Activated CD8-positive, alpha-beta memory T cell treated with anti-CD3 and anti-CD28 coated beads, Interleukin-2, amount 50 U/mL, for 48 hours (primary cell): ENCODE data around the gene CELF2.
A peak's percentile ranks its signal among the peaks of the same experiment; 100 is the strongest.

ENCODE experiments used
- DNase-seq: peaks from one replicate; pipeline ENCODE4 v3.0.0-alpha.2; 2020

The CELF2 gene

DNA sequence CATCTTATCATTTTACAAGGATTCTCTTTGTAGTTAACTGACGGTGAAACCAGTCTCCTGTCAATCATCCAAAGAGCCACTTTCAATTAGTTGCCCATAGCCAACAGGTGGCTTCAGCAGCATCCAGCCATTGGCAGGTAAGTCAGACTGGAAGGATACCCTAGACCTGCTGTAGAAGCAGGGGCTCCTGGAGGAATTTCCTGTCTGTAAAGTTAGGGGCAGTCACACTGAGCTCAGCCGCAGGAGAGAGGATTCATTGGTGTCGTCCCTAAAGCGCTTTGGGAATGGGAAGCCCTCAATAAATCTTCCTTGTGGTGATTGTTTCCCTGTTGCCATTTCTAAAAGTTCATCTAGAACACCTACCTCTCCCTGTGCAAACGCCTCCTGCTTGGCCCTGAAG is 140.4 kb downstream of the CELF2 start:
- DNase-seq, result no peak

DNA sequence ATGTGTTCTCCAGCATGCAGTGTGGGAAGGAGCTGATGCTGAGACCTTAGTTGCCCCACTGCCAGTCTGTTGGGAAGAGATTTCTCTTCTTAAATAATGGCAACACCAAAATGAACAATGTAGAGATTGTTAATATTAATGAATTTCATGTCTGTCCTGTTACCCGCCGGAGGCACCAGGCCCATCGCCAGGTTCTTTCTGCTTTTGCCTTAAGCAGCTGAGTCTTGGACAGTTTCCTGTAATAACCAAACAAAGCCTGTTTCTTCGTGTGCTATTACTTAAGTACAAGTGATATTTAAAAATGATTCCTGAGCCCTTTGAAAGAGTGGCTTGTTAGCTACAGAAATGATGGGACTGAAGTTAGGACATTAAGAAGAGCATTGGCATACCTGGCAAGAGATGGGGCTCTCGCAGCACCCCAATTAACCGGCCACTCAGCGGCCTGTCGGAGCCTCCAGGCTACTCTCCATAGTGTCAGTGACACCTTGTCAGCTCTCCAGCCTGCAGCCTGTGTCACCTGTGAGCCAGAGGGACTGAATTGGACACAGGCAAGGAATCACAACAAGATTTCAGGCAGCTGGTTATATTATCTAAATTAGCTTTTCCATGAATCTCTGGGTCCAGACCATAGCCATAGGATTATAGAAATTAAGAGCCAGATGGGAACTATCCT is 142.0 kb downstream of the CELF2 start:
- DNase-seq, result no peak

DNA sequence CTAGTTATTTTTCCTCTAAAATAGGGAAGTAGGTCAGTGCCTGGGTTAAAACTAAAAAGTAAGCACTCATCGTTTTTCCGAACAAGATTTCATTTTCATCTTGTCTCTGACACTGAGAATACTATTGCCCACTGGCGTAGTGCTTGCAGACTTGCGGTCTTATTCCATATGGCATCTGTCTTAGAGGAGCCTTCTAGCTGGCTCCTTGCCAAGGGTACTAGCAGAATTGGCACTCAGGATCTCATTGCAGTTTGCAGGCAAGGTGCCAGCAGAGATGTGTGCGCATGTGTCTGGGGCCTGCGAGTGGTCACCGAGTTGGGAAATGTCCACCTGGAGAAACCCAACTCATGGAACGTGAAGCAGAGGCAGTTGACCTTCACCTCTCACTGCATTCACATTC is 143.4 kb downstream of the CELF2 start:
- DNase-seq, result no peak

DNA sequence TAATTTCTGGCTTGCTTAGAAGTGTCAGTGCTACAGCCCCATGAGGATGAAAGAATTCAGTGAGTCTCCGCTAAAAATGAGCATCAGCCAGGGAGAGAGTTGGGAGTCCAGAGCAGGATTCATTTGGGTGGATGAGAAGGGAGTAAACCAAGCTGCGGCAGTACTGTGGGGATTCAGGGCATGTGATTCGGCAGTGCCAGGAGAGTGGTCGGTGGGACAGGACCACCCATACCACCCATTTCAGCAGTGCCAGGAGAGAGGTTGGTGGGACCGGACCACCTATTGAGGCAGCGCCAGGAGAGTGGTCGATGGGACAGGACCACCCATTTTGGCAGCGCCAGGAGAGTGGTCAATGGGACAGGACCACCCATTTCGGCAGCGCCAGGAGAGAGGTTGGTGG is 144.2 kb downstream of the CELF2 start:
- no peak for DNase-seq

DNA sequence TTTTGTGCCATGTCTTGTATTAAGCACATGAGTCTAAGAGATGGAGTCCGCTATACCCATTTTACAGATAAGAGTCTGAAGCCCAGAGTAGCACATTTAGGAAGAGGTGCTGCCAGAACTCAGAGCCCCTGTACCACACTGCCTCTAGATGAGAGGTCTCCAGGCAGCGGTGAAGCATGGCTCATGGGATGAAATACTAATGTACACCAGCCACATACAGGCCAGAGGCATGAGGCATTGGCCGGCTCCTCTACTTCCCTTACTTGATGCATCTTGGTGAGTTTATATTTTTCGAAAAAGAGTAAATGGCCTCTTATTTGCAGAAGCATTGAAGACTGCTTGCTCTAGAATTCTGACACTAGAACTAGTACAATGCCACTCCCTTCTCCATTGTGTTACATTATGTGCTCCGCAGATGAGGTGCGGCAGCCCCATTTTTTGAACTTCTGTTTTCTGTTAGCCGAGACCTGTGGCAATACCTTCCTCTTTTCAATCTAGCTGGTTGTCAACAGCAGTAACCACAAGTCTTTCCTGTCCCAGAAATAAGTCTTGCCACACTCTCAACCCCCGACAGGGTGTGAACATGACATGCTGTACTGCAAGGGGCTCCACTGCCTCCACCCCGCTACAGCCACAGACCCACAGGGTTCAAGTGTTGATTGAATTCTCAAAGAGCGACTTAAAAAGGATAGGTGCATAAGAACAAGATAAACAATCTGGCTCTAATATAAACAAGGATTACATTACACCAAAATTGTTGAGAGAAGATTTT is 145.3 kb downstream of the CELF2 start:
- DNase-seq, result no peak

DNA sequence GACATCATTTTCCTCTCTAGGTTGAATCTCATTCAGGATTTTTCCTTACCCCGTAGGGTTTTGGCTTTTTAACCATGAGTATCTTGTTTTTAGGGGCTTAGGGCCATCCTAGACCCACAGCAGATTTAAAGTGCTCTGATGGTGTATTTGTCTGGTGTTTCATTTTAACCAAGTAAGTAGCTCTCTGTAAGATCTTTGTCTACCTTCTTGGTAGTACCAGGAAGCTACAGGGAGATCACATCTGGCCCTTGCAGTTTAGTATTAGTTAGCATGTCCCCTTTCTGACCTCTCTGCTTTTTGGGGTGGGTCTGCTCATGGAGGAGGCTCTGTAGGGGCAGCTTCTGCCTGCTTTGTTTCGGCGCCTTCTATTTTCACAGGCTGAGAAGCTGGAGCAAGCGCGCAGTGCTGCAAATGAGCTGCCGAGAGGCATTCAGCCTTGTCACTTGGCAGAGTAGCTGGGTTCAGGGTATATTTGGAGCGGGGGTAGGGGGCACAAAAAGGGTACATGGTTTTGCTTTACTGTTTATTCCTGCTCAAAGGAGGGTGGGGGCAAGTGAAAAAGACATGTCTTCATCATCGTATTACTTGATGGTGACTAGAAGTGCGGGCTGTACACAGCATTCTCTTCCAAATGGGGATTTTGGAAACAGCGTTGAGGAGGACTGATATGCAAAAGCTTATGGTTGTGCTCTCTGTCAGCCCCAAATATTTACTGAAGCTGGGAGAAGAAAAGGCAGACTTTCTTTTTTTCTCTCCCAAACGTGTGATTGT is 146.3 kb downstream of the CELF2 start:
- no peak for DNase-seq

DNA sequence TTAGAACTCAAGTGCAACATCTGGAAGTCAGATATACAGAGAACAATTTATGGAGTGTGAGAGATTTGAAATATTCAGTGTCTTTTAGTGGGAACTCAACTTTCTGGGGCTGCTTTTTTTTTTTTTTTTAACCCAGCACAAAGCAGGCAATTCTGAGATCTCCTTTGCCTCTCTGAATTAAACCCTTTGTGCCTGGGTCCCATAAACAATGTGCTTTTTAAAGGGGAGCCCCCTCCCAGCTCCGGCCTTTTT is 146.8 kb downstream of the CELF2 start:
- DNase-seq, result no peak

DNA sequence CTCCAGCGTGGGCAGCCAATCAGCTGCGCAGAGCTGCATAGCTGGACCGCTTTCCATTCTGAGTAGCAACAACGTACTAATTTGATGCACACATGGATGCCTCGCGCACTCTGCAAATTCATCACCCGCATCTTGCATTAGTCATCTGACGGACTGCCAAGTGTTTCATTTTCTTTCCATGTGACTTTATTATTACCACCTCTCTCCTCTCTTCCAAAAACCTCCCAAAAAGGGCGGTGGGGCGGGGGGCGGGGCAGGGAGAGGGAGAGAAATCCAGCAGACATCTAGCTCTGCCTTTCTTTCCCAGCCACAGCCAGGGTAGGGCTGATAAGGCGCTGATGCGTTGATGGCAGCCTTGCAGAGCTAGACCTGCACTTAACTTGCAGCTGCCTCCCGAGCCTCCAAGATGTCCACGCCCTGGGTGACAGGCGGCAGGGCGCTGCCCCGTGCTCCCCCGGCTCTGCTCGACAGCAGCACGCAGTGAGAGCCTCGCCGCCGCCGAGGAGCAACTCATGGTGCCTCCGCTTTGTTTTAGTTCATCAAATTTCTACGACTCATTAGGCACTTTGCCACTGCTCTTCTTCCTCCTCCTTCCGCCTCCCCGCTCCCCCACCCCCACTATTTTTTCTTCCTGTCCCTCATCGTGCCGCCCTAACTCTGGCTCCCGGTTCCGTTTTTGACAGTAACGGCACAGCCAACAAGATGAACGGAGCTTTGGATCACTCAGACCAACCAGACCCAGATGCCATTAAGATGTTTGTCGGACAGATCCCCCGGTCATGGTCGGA is 147.3 kb downstream of the CELF2 start:
- peak; percentile 81 for DNase-seq

DNA sequence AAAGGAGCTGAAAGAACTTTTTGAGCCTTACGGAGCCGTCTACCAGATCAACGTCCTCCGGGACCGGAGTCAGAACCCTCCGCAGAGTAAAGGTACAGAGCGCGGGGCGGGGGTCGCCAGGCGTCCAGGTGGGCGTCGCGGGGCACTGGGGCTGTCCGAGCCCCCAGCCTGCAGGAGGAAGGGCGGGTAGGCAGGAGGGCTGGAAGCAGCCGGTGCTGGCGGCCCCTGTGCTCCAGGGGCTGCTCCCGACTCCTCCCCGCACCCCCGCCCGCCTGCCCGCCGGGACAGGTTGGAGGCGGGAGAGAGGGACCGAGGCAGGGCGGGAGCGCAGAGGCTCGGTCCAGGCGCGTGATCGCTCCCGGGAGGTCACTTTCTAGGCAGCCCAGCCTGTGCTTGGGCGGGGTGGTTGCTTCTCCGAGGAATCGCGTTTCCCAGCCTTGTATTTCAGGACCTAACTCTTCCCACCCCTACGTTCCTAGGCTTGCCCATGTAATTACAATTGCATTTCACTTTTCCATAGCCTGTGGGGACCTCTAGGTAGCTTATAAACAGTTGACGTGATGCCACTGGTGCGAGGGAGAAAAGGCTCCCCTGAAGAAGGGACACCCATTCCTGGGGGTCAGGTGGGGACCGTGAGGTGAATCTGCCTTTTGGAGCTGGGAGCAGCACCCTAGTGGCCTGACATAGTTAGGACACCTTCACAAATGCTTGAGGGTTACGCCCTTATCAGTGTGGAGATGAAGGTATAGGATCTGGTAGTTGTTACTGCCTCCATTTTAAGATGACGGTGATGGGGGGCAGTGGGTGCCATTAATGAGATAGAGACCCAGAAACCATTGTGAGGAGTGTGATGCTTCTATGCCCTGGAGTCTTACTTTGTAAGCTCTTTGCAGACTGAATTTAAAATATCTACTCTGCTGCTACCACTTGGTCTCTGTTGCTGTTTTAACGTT is 148.2 kb downstream of the CELF2 start:
- no peak for DNase-seq

DNA sequence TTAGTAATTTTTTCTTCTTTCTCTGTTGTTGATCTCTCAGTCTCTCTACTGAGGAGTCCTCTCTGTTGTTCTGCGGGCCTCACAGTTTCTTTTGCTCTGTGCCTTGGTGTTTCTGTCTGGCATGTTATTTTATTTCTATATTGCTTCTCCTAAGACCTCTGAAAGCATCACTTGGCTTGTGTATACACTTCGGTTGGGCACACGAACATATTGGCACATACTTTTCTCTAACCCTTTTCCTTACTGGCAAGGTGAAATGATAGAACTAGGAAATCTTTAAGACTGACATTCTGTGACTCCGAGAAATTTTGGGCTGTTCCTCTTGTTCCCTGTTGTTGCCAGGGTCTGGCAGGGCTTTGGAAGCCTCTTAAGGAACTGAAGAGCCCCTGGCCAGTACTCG is 148.9 kb downstream of the CELF2 start:
- no peak for DNase-seq

DNA sequence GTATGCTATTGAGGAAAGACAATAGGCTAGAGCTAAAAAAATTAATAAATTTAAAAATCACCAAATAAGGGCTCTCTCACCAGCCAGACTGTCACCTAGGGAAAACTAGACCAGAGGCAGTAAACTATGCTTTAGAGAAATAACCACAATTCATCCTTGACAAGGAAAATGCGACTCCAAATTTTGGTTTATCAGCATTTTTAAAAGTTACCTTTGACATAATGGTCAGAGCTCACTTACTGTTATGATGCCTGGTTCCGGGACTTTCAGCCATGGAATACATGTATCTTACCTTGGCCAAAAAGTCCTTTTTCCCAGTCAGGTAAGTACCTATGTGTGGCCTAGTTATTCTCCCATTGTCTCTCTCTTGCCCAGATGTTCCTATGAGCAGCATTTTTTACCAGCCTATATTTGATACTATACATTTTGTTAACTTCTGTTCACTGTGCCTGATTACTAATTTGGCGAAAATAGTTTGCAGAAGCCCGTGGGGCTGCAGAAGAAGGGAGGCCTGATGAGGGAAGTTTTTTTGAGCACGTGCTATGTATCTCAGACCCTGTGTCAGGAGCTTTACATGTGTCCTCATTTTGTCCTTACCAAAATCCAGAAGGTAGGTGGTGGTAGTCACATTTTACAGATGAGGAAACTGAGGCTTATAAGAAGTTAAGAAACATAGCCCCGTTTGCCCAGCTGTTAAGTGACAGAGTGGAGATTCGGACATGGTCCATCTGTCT is 149.7 kb downstream of the CELF2 start:
- DNase-seq, result no peak

DNA sequence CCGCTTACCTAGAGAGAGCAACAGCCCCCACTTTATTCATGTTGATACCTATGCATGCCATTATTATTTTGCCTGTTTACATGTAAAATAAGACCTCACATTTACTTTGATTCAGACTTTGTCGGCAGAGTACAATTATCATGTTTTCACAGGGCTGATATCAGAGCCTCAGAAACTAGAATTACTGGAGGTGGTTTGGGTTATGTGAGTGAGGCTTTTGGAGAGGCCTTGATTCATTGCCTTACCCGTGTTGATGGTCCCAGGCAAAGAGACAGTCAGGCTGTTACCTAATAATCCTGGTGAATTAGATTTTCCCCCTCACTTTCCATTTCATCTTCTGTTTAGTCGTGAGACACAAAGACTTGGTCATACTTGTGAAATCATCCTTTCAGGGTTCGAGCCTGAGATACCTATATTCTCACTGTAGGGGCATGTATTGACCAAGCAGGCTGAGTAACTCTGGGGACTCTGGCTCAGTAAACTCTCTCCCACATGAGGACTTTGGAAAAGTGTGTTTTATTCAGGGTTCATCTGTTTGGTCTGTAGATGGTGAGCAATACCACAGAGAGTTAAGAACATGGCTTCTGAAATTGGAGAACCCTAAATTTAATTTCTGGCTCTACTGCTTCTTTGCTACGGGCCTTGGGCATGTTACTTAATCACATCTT is 150.9 kb downstream of the CELF2 start:
- no peak for DNase-seq

DNA sequence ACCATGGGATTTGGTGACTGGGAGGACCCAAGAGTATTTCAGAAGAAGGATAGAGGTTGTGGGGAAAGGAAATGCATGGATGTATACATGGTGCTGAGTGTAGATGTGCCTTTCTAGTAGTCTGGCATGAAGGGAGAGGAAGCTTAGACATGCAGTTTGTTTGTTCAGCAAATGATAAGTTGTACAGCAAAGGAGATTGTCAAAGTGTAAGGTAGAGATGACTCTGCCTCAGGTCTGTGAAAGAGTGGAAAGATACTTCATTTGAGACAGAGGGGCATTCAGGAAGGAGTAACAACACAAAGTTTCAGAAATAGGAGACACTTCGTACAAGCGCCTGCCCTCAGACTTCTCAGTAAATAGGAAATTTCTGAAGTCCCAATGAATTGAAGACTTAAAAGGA is 152.3 kb downstream of the CELF2 start:
- DNase-seq, result no peak

DNA sequence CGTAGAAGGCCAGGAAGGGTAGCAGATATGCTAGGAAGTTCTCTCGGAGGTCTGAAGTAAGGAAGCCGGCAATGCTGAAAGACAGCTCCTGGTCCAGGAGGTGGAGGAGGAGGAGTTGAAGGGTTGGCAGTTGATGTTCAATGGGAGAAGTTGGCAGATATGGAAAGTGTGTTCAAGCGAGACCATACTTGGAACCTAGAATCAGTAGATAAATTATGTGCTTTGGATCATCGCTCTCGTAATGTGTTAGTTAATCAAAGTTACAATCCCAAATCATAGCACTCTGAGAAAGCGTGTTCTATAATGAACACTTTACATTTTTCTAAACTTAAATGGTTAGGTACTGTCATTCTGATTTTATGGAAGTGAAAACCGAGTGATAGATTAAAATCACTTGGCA is 152.9 kb downstream of the CELF2 start:
- DNase-seq, result no peak

DNA sequence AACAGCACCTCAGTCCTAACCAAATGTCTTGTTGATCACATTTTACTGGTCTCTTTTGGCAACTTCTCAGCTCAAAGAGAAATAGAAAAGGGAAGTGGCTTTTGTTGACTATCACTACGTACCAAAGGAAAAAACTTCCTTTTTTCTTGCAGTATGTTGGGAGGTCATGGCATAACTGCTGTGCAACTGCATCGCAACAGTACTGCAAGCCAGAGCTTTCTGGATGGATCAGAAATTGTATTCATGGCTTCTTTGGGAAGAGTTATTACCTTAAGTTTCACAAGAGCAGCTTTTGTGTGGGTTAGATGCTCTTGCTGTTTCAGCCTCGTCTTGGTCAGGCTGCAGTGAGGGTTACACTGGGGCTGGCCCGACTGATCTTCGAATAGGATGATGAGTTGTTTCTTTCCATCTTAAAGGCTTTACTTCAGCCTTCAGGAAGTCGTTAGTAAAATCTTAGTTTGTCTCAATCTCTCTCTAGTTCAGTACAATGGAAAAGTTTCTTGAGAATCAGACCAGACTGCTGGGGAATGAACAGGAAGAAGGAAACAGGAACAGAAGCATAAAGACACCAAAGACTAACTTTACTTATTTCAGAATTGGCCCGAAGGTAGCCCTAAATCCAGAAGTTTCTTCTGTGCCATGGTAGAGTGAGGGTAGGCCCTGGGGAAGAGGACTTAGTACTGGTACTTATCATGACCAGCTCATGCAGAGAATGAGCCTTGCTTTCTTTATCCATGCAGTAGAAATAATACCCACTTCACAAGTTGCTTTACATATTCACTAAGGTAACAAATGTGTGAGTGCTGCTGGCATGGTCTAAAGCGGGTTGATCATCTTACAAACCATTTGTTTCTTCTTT is 153.6 kb downstream of the CELF2 start:
- DNase-seq, result no peak

DNA sequence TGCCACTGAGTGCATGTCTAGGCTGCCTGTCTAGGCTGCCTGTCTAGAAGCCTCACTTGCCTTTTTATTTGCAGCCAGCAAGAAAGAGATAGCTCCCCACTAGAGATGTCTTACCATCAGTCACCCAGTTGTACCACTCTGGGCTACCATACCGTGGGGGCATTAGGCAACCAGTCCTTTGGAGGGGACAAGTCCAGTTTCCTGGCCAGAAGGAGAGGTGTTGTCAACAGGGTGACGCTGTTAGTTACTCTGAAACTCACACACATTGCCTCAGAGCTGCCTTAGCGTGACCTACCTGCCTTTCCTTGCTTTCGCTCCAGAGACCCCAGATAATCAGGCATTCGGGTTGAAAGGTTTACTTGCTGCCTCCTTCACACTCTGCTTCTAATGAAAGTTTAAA is 155.4 kb downstream of the CELF2 start:
- no peak for DNase-seq

DNA sequence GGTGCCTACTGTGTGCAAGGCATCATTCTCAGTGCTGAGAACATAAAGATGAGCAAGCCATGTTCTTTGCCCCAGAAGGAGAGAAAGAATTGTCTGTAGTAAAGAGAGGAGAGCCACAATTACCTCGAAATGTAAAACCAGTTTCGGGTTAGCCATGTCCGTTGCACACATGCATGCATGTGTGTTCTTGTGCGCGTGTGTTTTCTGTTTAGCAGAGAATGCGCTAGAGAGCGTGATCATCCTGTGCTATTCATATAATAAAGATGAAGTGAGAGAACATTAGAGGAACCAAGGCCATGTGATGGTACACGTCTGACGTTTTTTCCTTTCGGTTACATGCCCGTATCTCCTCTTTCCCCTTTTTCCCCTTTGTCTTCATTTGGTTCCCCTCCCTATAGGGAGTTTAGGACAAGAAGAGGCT is 158.2 kb downstream of the CELF2 start:
- no peak for DNase-seq

DNA sequence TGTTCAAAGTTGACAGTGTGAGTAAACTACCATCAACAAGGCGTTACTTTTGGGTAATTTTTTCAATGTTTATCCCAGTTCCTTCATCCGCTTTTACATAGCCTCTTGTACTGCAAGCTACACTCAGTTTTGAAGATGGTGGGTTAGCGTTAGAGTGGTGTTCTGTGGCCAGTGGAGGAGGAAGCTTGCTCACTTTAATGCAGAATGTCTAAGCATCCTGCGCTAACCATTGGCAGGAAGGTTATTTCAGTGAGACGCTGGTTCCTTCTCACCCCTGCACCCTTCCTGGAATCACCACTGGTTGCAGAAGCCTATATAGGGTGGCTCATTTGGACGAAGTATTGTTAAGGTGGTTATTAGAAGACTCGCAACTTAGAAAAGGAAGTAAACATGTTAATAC is 159.1 kb downstream of the CELF2 start:
- no peak for DNase-seq

DNA sequence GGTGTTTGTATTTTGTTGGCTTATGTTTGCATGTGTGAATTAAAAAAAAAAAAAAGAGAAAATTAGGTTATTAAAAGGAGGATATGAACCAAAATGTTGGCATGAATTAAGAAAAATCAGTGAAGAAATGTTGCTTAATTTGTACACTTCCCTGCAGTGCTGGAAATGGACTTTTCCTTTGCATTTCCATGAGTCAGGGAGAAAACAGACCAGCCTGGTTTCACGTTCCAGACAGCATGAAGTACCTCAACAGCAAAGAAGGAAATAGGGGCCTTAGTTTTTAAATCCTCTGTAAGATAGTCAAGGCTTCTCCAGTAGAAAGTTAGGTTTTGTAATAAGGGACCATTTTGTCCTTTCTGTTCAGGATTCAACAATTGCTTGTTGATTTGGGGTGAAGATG is 159.7 kb downstream of the CELF2 start:
- DNase-seq, result no peak

DNA sequence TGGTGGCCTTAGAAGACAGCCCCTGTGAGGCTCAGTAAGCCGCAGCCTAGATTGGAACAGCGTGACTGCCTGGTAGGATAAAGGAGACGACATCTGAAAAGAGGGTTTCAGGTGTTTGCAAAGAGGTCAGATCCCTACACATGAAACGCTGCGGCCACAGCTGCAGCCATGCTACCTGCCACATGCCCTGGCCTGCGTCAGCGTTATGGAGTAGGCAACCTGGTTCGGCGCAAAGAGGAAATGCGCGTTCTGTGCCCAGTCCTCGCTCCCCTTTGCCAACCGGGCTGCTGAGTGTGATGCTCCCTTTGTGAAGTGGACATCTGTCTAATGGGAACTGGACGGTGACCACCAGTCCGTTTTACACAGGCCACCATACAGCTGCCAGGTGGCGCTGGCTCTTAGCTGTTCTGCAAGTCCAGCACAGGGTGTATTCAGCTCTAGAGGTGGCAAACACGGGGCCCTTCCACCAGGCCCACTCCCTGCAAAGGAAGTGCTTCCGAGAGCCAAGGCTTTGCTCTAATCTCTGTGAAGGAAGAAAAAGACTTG is 160.3 kb downstream of the CELF2 start:
- DNase-seq, result peak; percentile 71
